Osteocyte (in vitro differentiated cells): ENCODE measurements around the gene DEFB108B. TPM values are rescaled to one million over a fixed set of nuclear protein-coding genes. Genes with fewer than 3 reads are reported as not detected.
A peak's percentile ranks its signal among the peaks of the same experiment; 100 is the strongest.
"Not testable (repeated sequence)": the region's sequence is repeated elsewhere in the genome, so short reads cannot be mapped to it uniquely, and the experiment has no call there.

Experiments used
- DNase-seq: peaks from one replicate; pipeline ENCODE4 v3.0.0; 2021; ENCODE audit warnings: mixed read lengths; ENCODE audit not compliant: unreplicated experiment; ENCODE audit errors: extremely low spot score
- H3K27ac Mint-ChIP-seq: one replicate; pipeline ENCODE4 v1.8.0; 2021; ENCODE audit warnings: mild to moderate bottlenecking, mixed read lengths; ENCODE audit not compliant: unreplicated experiment
- H3K27me3 Mint-ChIP-seq: one replicate; pipeline ENCODE4 v1.8.0; 2021; ENCODE audit warnings: mixed read lengths; ENCODE audit not compliant: unreplicated experiment
- H3K36me3 Mint-ChIP-seq: one replicate; pipeline ENCODE4 v1.8.0; 2021; ENCODE audit warnings: mixed read lengths; ENCODE audit not compliant: unreplicated experiment
- H3K4me1 Mint-ChIP-seq: one replicate; pipeline ENCODE4 v1.8.0; 2021; ENCODE audit warnings: mixed read lengths; ENCODE audit not compliant: unreplicated experiment
- H3K4me3 Mint-ChIP-seq: one replicate; pipeline ENCODE4 v1.8.0; 2021; ENCODE audit warnings: mild to moderate bottlenecking, moderate library complexity, mixed read lengths; ENCODE audit not compliant: unreplicated experiment
- H3K9me3 Mint-ChIP-seq: one replicate; pipeline ENCODE4 v1.8.0; 2021; ENCODE audit warnings: mixed read lengths; ENCODE audit not compliant: unreplicated experiment
- total RNA-seq: library from RNA; stranded (reverse); gene quantifications from 2 replicates; pipeline ENCODE4 v1.2.1, GENCODE V29; 2021
- TF ChIP-seq, protein P1 (sequence below): fragments of 200-600 bp; sonication (generic); IDR thresholded peaks from 2 replicates; pipeline ENCODE4 v1.5.0; 2021; ENCODE audit warnings: antibody characterized with exemption, mild to moderate bottlenecking, moderate library complexity

DEFB108B gene
- total RNA-seq, 1 donor from 2014 or later = not detected

DNA sequence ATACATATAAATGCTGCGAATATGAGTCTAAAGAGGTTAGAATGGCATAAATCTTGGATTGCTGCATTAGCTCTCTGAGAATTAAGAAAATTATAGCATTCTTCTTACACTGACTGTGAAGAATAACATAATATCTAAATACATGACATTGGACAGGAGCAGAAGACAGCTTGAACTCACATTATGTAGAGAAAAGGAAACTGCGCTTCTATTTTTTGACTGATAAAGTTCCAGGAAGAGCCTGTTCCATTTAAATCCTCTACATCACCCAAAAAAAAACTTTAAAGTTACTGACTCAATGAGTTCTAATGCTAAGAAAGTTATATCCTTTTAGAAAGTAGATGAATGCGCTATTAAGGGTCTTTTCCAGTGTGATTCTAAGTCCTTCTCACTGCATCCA is 27.8 kb downstream of the DEFB108B start:
- H3K27me3 Mint-ChIP-seq = not testable (repeated sequence)

DNA sequence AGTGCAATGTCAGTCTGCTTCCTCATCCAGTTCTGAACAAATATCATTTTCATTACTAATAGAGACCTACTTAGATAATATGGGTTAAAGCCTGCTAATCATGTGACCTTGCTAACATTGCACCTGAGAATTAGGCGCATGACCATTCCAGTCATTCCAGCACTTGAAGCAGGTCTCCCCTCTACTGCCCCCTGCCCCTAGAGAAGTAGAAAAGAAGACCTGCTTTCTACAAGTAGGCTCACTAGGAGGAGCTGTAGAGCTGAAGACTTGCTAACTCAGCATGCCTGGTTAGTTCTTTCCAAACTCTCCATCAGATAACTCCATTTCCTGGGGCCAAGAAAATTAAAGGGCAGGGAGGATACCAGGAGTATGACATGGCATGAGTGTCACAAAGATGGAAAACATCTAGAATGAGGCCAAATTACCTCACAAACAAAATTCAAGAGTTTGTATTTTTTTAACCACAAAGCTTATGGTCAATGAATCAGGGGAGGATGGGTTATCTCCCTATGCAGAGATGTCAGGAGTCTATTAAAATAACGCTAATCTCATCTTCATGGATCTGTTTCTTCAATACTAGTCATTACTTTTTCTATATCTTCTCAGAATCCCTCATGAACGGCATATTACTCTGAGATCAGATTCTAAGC is 31.1 kb downstream of the DEFB108B start:
- not testable (repeated sequence) for H3K4me3 Mint-ChIP-seq, H3K27ac Mint-ChIP-seq, H3K36me3 Mint-ChIP-seq, H3K27me3 Mint-ChIP-seq, H3K4me1 Mint-ChIP-seq, H3K9me3 Mint-ChIP-seq, DNase-seq
- TF ChIP-seq, protein P1, sequence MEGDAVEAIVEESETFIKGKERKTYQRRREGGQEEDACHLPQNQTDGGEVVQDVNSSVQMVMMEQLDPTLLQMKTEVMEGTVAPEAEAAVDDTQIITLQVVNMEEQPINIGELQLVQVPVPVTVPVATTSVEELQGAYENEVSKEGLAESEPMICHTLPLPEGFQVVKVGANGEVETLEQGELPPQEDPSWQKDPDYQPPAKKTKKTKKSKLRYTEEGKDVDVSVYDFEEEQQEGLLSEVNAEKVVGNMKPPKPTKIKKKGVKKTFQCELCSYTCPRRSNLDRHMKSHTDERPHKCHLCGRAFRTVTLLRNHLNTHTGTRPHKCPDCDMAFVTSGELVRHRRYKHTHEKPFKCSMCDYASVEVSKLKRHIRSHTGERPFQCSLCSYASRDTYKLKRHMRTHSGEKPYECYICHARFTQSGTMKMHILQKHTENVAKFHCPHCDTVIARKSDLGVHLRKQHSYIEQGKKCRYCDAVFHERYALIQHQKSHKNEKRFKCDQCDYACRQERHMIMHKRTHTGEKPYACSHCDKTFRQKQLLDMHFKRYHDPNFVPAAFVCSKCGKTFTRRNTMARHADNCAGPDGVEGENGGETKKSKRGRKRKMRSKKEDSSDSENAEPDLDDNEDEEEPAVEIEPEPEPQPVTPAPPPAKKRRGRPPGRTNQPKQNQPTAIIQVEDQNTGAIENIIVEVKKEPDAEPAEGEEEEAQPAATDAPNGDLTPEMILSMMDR = peak; percentile 62

More for the DNA sequence above, 27.8 kb downstream of the DEFB108B start:
- not testable (repeated sequence) for H3K9me3 Mint-ChIP-seq, H3K4me3 Mint-ChIP-seq, H3K27ac Mint-ChIP-seq, DNase-seq, H3K36me3 Mint-ChIP-seq, H3K4me1 Mint-ChIP-seq

DNA sequence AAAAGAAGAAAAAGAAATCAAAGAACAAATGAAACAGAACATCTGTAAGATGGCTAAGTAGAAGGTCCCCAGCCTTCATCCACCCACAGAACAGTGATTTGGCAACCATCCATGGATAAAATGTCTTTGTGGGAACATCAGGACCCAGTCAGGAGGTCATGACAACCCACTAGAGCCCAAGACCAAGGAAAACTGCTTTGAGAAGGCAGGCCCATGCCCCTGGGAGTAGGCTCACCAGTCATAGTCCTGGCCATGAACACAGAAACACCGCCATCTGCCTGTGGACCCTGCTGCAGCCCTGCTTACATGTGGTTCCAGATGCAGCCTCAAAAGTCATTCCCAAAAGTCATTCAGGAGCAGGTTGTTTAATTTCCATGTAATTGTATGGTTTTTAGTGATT is 34.2 kb downstream of the DEFB108B start:
- H3K4me1 Mint-ChIP-seq, H3K36me3 Mint-ChIP-seq, H3K4me3 Mint-ChIP-seq, H3K27ac Mint-ChIP-seq, H3K27me3 Mint-ChIP-seq, H3K9me3 Mint-ChIP-seq, DNase-seq: not testable (repeated sequence)

DNA sequence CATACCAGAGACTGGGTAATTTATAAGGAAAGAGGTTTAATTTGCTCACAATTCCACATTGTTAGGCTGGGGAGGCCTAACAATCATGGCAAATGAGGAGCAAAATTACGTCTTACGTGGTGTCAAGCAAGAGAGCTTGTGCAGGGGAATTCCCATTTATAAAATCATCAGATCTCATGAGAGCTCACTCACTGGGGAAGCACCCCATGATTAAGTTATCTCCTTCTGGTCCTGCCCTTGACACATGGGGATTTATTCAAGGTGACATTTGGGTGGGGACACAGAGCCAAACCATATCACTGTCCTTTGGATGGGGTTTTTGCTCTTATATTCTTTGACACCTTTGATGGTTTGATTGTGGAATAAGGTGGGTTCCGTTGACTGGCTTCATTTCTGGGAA is 36.9 kb downstream of the DEFB108B start:
- H3K4me1 Mint-ChIP-seq, H3K9me3 Mint-ChIP-seq, H3K27ac Mint-ChIP-seq, H3K27me3 Mint-ChIP-seq, DNase-seq, H3K36me3 Mint-ChIP-seq, H3K4me3 Mint-ChIP-seq: not testable (repeated sequence)

DNA sequence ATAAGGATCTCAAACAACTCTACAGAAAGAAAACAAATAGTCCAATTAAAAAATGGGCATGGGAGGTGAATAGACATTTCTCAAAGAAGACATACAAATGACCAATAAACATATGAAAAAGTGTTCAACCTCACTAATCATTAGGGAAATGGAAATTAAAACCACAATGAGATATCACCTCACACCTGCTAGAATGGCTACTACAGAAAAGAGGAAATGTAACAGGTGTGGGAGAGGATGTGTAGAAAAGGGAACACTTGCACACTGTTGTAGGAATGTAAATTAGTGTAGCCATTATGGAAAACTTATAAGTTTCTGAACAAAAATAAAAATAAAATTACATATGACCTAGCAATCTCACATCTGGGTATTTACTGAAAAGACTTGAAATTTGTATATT is 37.7 kb downstream of the DEFB108B start:
- DNase-seq, H3K27me3 Mint-ChIP-seq, H3K4me3 Mint-ChIP-seq, H3K4me1 Mint-ChIP-seq, H3K9me3 Mint-ChIP-seq, H3K36me3 Mint-ChIP-seq, H3K27ac Mint-ChIP-seq: not testable (repeated sequence)

DNA sequence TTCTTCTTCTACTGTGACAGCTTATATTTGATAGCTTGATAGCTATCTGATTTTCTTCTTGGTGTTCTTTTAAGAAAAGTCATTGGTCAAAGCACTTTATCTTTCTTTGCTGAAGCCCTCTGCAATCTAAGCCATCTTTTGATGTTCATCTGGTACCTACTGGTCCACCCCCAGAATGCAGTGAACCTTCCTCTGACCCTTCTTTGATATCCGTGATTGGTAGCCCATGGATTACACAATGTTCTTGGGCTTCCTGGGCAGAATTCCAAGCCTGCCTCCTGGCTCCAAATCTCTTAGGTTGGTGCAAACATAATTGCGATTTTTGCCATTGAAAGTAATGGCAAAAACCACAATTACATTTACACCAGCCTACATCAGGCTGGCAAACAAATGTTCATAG is 43.3 kb downstream of the DEFB108B start:
- H3K27me3 Mint-ChIP-seq, DNase-seq, H3K4me3 Mint-ChIP-seq, H3K4me1 Mint-ChIP-seq, H3K9me3 Mint-ChIP-seq, H3K27ac Mint-ChIP-seq: not testable (repeated sequence)
- H3K36me3 Mint-ChIP-seq = peaks cover 14% of the 10 kb centered on the region

DNA sequence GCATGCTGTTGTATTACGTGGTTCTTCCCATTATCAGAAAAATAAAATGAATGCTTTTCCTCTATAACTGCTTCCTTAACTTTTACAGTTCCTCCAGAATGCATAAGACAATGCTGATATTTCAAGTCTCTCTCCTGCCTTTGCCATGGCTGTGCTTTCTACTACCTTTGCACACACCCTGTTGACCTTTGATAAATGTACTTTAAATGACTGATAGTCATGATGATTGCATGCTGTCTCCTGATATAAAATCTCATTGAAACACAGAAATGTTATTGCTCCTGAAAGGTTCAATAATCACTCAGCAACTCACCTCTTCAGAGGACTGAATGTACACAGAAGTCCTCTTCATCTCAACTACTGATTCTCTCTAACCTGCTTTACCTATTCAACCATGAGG is 45.1 kb downstream of the DEFB108B start, which contains the start of gene DEFB131B:
Gene DEFB131B (plus strand): TSS at position 395 of the 400 bp plus-strand sequence. CDS start 0 bp downstream, at position 395.
- peaks cover 15% of the 10 kb centered on the region for H3K36me3 Mint-ChIP-seq
- H3K9me3 Mint-ChIP-seq, DNase-seq, H3K4me1 Mint-ChIP-seq, H3K4me3 Mint-ChIP-seq, H3K27me3 Mint-ChIP-seq, H3K27ac Mint-ChIP-seq: not testable (repeated sequence)

DNA sequence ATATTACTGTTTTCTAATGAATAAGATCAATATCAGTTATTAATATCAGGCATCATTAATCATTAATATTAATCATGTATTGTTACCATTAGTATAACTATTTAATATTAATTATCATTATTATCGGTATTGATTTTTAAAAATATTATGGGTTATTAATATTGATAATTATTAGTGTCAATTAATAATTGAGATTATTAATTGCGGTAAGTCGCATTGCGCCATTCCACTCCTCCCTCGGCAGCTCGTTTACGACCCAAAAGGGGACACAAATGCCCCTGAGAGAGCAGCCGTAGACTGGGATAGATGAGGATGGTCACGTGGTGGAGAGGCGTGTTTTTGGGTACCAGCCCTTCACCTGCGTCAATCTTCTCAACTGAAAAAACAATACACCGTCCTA is 52.8 kb downstream of the DEFB108B start:
- not testable (repeated sequence) for H3K36me3 Mint-ChIP-seq, H3K27ac Mint-ChIP-seq, H3K4me3 Mint-ChIP-seq, H3K27me3 Mint-ChIP-seq, DNase-seq, H3K9me3 Mint-ChIP-seq, H3K4me1 Mint-ChIP-seq

Other genes with a start within 250 kb of the DEFB108B start
- not detected in 2 replicates for gene DEFB131B, start 45.3 kb downstream of the DEFB108B start, total RNA-seq
- 9.4 and 11.8 TPM in 2 replicates for gene XNDC1N, start 95.4 kb downstream of the DEFB108B start, total RNA-seq
- gene RNF121, start 95.8 kb downstream of the DEFB108B start, total RNA-seq = 44.9 and 46.7 TPM in 2 replicates
- 8.8 and 9.6 TPM in 2 replicates for gene IL18BP, start 165.7 kb downstream of the DEFB108B start, total RNA-seq
- gene NUMA1, start 247.3 kb downstream of the DEFB108B start, total RNA-seq = 238 and 247 TPM in 2 replicates
- gene LRRC51, start 247.7 kb downstream of the DEFB108B start, total RNA-seq = 9.1 and 10.9 TPM in 2 replicates